HG02884 (cell line): Measurements from ENCODE around the gene NMT1.

Experiments
- ATAC-seq: cut with Tn5 transposase; IDR thresholded peaks from one replicate; pipeline ENCODE4 v1.9.1; 2021; ENCODE audit warnings: mild to moderate bottlenecking, moderate library complexity; ENCODE audit not compliant: unreplicated experiment

The NMT1 gene

GRCh38 chr17:45132572-45133463, 71.7 kb downstream of the NMT1 start:
- no peak for ATAC-seq

- peak; percentile 77 for ATAC-seq
Observed at GRCh38 chr17:45135192-45135977, 74.3 kb downstream of the NMT1 start, which contains the start of gene ACBD4. ACBD4 (plus strand) TSS chr17:45135687; CDS start chr17:45136145, 458 bp downstream.

GRCh38 chr17:45135978-45136791, 75.1 kb downstream of the NMT1 start:
- ATAC-seq: no peak

- ATAC-seq: no peak
Observed at GRCh38 chr17:45136846-45137560, 75.9 kb downstream of the NMT1 start.

- ATAC-seq: no peak
Observed at GRCh38 chr17:45137561-45138305, 76.6 kb downstream of the NMT1 start.

- no peak for ATAC-seq
Observed at GRCh38 chr17:45138911-45139532, 77.9 kb downstream of the NMT1 start.

GRCh38 chr17:45139533-45139920, 78.4 kb downstream of the NMT1 start:
- ATAC-seq: no peak

- no peak for ATAC-seq
Observed at GRCh38 chr17:45143094-45143670, 82.1 kb downstream of the NMT1 start.

- no peak for ATAC-seq
Observed at GRCh38 chr17:45143767-45144198, 82.7 kb downstream of the NMT1 start.

GRCh38 chr17:45144199-45145034, 83.3 kb downstream of the NMT1 start:
- ATAC-seq: no peak

- ATAC-seq: no peak
Observed at GRCh38 chr17:45145035-45145389, 83.9 kb downstream of the NMT1 start.

- ATAC-seq: no peak
Observed at GRCh38 chr17:45146166-45146565, 85.0 kb downstream of the NMT1 start.

GRCh38 chr17:45146592-45146889, 85.4 kb downstream of the NMT1 start:
- no peak for ATAC-seq

- no peak for ATAC-seq
Observed at GRCh38 chr17:45146890-45147580, 85.9 kb downstream of the NMT1 start.

- no peak for ATAC-seq
Observed at GRCh38 chr17:45147581-45148182, 86.6 kb downstream of the NMT1 start.

- ATAC-seq: peak; percentile 75
Observed at GRCh38 chr17:45148183-45149036, 87.3 kb downstream of the NMT1 start, which contains the start of gene HEXIM1. HEXIM1 (plus strand) TSS chr17:45148475; CDS start chr17:45149191, 716 bp downstream.
